ENCODE data around the gene HOXC12.

Gene HOXC12

GRCh38 chr12:53973236-53974042 lies 18.7 kb downstream of the HOXC12 start:
- no peak for DNase-seq

- no peak for DNase-seq
These were observed 19.7 kb downstream of the HOXC12 start, which contains the start of gene HOTAIR for GRCh38 chr12:53974084-53975063. TSS of gene HOTAIR (minus strand) at chr12:53974954.

GRCh38 chr12:53975064-53975471 lies 20.4 kb downstream of the HOXC12 start:
- no peak for DNase-seq

DNA sequence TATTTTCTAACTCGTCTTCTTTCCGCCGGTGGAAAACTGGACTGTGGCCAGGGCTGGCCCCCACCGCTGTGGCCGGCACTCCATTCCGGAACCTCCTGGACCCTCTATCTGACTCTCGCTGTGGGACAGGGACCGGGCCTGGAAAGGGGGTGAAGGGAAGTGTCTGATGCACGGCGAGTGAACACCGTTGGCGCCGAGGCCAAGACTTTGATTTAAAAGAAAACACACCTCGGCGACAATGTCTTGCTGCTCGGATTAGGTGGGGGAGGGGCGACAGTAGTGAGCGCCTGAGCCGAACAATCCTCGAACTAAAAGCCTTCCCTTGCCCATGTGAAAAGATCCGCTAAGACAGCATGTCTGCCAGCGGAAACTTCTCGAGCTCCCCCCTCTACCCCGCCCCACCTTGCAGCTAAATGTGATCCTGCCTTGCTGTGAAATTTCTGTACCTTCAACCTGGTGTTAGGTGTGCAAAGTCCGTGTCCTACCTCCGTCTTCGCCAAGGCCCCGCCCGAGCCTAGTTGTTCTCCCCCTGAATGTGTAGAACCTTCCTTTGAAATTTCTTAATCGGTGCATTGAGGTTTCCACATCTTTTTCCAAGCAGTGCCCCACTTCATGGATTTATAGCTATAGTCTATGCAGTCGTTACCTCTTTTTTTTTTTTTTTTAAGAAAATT lies 20.9 kb downstream of the HOXC12 start:
- no peak for DNase-seq

DNA sequence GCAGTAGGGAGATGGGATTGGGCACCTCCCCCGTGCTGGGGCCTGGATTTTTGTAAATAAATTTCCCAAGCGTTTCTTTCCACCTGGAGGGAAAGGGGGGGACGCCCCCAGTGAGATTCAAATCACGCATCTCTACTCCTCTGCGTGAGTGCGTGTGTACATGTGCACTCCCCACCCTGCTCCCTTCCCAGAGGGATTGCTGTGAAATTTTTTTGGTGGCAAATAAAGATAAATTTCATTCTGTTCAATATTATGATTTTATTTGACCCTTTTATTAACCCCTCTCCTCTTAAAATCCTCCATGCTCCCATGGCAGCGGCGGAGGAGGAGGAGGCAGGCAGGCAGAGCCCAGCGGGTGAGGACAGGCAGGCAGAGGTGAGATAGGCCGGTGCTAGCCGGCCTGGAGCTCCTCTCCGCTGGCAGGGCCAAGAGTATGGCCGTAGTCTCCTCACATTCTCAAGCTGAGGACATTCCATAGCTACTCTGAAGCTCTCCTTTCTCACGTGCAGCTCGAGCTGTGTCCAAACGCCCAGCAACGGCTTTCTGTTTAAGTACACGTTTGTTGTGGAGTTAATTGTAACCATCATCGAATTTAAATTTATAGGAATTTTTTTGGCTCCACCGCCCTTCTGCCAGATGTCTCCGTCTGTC lies 21.6 kb downstream of the HOXC12 start:
- DNase-seq: no peak

GRCh38 chr12:53976823-53977595 lies 22.3 kb downstream of the HOXC12 start:
- no peak for DNase-seq

GRCh38 chr12:53977596-53978445 lies 23.1 kb downstream of the HOXC12 start:
- DNase-seq: no peak

DNA sequence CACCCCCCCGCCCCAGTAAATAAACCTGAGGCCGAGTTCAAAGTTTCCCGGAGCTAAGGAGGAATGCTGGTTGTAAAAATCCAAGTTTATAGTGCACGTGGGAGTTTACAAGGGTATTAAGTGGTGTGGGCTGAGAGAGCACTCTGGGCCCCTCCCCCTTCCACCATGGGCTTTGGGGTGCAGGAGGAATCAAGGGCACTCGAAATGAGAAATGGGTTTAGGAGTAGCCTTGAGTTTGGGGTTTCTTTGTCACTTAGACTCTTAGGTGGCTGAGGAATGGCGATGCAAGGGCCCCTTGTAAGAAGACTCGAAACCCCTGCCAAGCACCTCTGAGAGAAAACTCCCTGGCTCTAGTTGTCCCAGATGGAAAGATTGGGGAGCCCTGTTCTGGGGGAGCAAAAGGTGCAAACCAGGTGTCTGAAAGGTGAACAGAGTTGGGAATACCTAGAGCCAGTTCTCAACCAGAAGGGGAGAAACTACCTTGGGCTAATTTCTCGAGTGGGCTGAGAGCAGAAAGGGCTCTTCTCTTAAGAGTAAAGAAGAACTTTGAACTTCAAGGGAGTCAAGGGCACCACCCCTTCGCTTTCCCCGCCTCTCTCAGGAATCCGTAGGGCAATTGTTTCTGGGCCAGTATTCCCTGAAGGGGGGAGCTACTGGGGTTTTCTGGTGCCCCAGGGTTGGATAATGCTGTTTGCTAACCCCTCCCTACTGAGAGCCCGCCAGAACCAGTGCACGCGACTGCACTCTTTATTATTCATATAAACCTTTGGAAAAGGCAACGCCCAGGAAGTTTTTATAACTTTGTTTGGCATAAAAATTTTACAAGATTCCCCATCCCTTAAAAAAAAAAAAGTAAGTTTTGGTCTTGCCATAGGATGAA lies 24.0 kb downstream of the HOXC12 start:
- no peak for DNase-seq

DNA sequence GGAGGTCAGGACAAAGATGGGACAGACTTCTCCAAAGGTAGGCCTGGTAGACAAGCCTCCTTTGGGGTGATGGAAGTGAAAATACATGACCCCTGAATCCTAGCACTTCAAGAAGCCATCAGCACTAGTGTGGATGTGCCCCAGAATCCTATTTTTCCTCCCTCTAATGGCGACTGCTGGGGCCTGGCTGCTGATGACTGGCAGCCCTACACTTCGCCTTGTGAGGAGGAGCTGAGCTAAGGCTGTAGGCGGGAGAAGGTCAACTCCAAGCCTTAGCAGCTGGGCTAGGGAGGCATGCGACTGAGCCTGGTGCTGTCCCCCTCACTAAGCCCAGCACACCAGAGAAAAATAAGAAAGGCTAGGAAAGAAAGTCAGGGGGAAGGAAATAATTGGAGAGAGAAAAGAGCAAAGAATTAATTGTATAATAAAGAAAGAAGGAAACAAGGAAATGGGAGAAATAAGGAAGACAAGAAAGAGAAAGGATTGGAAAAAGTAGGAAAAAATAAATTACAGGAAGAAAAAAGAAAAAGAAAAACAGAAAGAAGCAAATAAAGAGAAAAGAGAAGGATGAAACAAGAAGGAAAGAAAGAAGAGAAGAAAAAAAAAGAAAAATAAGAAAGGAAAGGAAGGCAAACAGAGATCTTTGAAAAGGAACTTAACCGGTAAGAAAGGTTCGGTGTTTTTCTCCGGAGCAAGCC lies 25.6 kb downstream of the HOXC12 start:
- DNase-seq: no peak

- no peak for DNase-seq
These were observed 26.2 kb downstream of the HOXC12 start for GRCh38 chr12:53980802-53981496.

GRCh38 chr12:53981634-53982565 lies 27.2 kb downstream of the HOXC12 start:
- DNase-seq: no peak

- DNase-seq: no peak
These were observed 28.2 kb downstream of the HOXC12 start for GRCh38 chr12:53982648-53983567.

DNA sequence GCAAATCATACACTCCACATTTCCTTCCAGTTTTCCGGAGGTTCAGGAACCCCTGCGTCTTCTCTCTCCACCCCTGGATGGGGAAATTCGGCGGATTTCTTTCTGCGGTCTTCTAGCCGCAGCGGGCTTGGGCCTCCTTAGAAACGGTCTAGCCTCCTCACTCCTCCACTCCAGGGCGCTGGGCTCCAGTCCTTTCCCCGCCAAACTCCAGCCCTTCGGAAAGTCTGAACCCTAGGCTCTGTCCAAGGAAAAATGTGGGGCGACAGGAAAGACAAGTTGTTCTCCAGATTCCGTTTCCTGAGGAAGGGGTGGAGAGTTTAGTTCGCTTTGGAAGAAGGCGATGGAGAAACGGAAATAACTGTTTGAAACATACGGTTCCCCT lies 28.9 kb downstream of the HOXC12 start:
- DNase-seq: no peak

GRCh38 chr12:53983950-53984572 lies 29.4 kb downstream of the HOXC12 start:
- no peak for DNase-seq

DNA sequence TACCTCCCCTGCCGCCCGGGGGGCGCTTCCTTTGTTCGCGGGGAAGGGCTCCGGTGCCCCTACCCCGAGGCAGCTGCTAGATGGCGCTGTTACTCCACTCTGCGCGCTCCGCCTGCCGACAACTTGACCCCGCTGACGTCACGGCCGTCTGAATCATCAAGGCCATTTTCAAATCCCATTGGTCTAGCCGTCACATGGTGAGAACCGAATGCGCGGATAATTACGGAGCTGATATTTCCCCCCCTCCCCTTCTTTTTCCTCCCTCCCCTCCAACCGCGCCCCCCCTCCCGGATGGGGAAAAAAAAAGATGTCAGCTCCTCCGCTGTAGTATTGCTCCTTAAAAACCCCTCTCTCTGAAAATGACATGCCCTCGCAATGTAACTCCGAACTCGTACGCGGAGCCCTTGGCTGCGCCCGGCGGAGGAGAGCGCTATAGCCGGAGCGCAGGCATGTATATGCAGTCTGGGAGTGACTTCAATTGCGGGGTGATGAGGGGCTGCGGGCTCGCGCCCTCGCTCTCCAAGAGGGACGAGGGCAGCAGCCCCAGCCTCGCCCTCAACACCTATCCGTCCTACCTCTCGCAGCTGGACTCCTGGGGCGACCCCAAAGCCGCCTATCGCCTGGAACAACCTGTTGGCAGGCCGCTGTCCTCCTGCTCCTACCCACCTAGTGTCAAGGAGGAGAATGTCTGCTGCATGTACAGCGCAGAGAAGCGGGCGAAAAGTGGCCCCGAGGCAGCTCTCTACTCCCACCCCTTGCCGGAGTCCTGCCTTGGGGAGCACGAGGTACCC lies 30.4 kb downstream of the HOXC12 start, which contains the start of gene HOXC10:
TSS of gene HOXC10 (plus strand) at position 246 of the 791 bp plus-strand sequence. CDS start at position 360, 114 bp downstream.
- peak; percentile 65 to 76 for DNase-seq
